GM12865 (cell line): ENCODE data around the gene SOCS4.

Source experiments
- DNase-seq: peaks from one replicate; pipeline ENCODE4 v3.0.0; 2010; ENCODE audit warnings: low read depth
- H3K4me3 ChIP-seq: 2 replicates; pipeline ENCODE4 v1.5.1; 2011; ENCODE audit warnings: mild to moderate bottlenecking, low read depth, low read length, control low read depth
- TF ChIP-seq, protein P1 (sequence below): IDR thresholded peaks from 2 replicates; pipeline ENCODE4 v1.5.1; 2011; ENCODE audit warnings: low read length, control low read depth, low read depth, inconsistent platforms; ENCODE audit not compliant: insufficient read depth; ENCODE audit errors: missing control alignments

Gene SOCS4

DNA sequence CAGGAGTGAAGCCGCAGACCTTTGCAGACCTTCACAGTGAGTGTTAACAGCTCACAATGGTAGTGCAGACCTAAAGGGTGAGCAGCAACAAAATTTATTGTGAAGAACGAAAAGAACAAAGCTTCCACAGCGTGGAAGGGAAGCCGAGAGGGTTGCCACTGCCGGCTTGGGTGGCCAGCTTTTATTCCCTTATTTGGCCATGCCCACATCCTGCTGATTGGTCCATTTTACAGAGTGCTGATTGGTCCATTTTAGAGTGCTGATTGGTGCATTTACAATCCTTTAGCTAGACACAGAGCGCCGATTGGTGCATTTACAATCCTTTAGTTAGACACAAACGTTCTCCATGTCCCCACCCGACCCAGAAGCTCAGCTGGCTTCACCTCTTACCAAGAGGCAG, 59.9 kb downstream of the SOCS4 start:
- no peak overlapping the region for H3K4me3 ChIP-seq
- TF ChIP-seq, protein P1, sequence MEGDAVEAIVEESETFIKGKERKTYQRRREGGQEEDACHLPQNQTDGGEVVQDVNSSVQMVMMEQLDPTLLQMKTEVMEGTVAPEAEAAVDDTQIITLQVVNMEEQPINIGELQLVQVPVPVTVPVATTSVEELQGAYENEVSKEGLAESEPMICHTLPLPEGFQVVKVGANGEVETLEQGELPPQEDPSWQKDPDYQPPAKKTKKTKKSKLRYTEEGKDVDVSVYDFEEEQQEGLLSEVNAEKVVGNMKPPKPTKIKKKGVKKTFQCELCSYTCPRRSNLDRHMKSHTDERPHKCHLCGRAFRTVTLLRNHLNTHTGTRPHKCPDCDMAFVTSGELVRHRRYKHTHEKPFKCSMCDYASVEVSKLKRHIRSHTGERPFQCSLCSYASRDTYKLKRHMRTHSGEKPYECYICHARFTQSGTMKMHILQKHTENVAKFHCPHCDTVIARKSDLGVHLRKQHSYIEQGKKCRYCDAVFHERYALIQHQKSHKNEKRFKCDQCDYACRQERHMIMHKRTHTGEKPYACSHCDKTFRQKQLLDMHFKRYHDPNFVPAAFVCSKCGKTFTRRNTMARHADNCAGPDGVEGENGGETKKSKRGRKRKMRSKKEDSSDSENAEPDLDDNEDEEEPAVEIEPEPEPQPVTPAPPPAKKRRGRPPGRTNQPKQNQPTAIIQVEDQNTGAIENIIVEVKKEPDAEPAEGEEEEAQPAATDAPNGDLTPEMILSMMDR: no peak
- no peak for DNase-seq

DNA sequence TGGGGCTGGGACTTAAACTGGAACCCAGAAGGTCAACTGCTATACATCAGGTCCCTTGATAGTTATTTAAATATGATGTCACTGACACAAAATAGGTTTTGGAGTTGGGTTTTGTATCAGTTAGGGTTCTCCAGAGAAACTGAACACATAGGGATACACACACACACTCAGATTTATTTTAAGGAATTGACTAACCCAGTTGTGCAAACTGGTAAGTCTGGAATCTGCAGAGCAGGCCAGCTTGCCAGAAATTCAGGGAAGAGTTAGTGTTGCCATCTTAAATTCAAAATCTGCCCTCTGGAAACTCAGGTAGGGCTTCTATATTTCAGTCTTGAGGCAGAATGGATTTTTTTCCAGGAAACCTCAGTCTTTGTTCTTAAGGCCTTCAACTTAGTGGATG, 61.3 kb downstream of the SOCS4 start:
- DNase-seq: no peak
- TF ChIP-seq, protein P1: no peak
- no peak overlapping the region for H3K4me3 ChIP-seq

DNA sequence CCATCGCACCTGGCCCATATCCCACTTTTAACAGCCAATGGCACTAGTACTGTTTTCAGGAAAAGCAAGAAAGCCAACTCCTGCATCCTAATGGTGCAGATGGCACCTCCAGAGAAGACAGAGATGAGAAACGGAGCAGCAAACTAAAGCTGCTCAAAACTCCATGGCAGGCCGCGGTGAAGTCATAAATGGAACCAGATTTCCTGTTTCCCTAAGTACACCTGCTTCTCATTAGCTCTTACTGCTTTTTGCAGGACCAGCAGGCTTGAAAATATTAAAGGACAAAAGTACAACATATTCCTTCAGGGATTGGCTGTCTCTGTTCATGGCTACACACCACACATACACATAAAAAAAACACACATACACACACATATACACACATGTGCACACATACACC, 65.3 kb downstream of the SOCS4 start:
- TF ChIP-seq, protein P1: no peak
- no peak overlapping the region for H3K4me3 ChIP-seq
- DNase-seq: no peak

DNA sequence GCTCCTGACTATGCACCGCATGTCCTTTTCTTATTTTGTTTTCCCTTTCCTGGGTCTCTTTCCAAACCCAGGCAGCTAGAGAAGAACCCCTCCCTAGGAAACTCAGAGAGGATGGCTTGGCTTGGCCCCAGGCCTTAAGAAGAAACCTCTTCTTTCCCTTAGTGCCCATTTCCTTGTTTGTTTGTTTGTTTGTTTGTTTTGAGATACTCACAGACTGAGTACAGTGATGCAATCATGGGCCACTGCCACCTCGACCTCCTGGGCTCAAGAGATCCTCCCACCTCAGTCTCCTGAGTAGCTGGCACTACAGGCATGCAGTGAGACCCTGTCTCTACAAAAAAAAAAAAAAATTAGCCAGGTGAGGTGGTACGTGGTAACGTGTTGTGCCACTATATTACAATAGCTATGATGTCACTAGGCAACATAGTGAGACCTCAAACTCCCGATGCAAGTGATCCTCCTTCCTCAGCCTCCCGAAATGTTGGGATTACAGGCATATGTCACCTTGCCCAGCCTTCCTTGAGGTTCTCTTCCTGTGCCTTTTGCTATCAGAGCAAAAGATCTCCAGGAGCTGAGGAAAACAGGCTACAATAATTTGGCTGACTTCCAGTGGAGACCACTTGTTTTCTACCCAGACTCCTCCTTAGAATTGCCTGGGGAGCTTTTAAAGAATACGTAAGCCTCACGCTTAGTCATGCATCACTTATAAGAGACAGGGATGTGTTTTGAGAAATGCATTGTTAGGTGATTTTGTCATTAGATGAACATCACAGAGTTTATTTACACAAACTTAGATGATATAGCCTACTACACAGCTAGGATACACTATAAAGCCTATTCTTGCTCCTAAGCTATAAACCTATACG, 67.5 kb downstream of the SOCS4 start:
- no peak for DNase-seq
- H3K4me3 ChIP-seq: no peak overlapping the region
- TF ChIP-seq, protein P1: no peak

DNA sequence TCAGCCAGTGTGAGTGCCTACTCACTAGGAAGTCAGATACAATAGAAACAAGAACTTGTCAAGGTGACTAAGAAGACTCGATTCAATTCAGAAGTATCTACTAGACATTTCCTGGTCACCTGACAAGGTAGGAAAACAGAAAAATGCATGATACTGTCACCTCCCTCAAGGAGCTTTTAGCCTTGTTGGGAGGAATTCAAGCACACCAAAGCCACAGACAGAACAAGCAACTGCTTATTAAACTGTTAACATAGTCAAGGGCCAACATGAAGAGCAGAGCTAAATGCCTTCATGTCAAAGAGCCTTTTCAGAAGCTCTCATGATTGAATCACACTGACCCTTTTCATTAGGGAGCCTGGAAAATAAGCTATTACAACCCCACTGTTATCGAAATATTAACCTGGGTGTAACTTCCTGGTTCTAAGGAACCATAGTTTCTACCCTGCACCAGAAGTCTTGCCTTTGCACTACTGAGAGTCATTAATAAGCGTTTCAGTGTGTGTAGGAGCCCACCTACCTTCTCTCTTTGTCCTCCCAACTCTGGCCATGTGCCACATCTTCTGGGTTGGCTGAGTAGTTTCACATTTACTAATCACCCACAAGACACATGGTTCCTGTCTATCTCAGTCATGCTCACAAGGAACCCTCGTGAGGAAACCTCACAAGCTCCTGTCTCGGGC, 71.0 kb downstream of the SOCS4 start:
- no peak overlapping the region for H3K4me3 ChIP-seq
- TF ChIP-seq, protein P1: no peak
- DNase-seq: peak; percentile 96

DNA sequence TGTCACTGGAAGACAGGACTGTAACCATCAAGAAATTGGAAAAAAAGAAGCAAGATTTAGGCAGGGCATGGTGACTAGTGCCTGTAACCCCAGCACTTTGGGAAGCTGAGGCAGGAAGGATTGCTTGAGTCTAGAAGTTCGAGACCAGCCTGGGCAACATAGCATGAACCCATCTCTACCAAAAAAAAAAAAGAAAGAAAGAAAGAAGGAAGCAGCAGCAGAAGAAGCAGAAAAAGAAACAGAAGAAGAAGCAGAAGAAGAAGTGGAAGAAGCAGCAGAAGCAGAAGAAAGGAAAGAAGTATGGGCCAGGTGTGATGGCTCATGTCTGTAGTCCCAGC, 71.5 kb downstream of the SOCS4 start:
- H3K4me3 ChIP-seq: peak overlapping the region; percentile 1; the same call in 1 of the 2 replicates
- TF ChIP-seq, protein P1: no peak
- peak; percentile 20 for DNase-seq
